GM12878 (cell line): ENCODE results near the gene UBTF. TPM values are rescaled to one million over a fixed set of nuclear protein-coding genes. Genes with fewer than 3 reads are reported as not detected.

Experiments
- CEBPB ChIP-seq, 2 experiments: fragments of 150-350 bp in 1 of 2; IDR thresholded peaks; 2 replicates each; pipeline ENCODE4 v1.6.1; 2012 to 2014; ENCODE audit warnings: low read depth in 2 of 2, low read length in 2 of 2, borderline replicate concordance in 1 of 2, inconsistent platforms in 1 of 2
- FOS ChIP-seq: IDR thresholded peaks from 3 replicates; pipeline ENCODE4 v1.6.1; 2011; ENCODE audit warnings: borderline replicate concordance; ENCODE audit not compliant: insufficient read length; ENCODE audit errors: extremely low read depth
- HDAC6 ChIP-seq: fragments of 200-600 bp; sonication (generic); IDR thresholded peaks from one replicate; pipeline ENCODE4 v1.8.0; 2017; ENCODE audit warnings: antibody characterized with exemption; ENCODE audit not compliant: unreplicated experiment
- MTA3 ChIP-seq: IDR thresholded peaks from 2 replicates; pipeline ENCODE4 v1.6.1; 2012; ENCODE audit warnings: low read length, inconsistent platforms, borderline replicate concordance
- PAX8 ChIP-seq: fragments of 450-650 bp; IDR thresholded peaks from 2 replicates; pipeline ENCODE4 v1.6.1; 2017; ENCODE audit warnings: mild to moderate bottlenecking, moderate library complexity
- polyA plus RNA-seq, 11 experiments: library from polyadenylated mRNA; depleted of rRNA in 4 of 11; unstranded in 6 of 11; stranded (reverse) in 5 of 11; fragments of >200 nt; fragmentation: Nextera tagmentation in 4 of 11; fragmentation: Illumina TruSeq in 1 of 11; extraction: Ambion mirVana in 4 of 11; extraction: Trizol in 1 of 11; gene quantifications; 1 replicate in 1 of 11; 2 replicates in 10 of 11; pipeline versions ENCODE4 v1.2.1 to v1.2.3, GENCODE V29; 2011 to 2016; ENCODE audit warnings: inconsistent platforms in 2 of 11, missing spikeins in 2 of 11, low read depth in 1 of 11
- total RNA-seq, 4 experiments: library from RNA; depleted of rRNA in 3 of 4; stranded (reverse); fragments of >200 nt in 3 of 4; fragmentation: Illumina TruSeq in 1 of 4; extraction: Trizol in 1 of 4; gene quantifications; 2 replicates each; pipeline versions ENCODE4 v1.2.1 to v1.2.3, GENCODE V29; 2013 to 2021
- TF ChIP-seq, protein P1 (sequence below): fragments of 450-650 bp; formaldehyde crosslinking; IDR thresholded peaks from 2 replicates; pipeline ENCODE4 v1.4.0; 2020; ENCODE audit warnings: mild to moderate bottlenecking, moderate library complexity
- TF ChIP-seq, protein P2 (sequence below): fragments of 450-650 bp; formaldehyde crosslinking; IDR thresholded peaks from 2 replicates; pipeline ENCODE4 v1.5.0; 2022; ENCODE audit warnings: mild to moderate bottlenecking, missing genetic modification characterization

The UBTF gene
- total and polyA plus RNA-seq, 10 of the 15 experiments (the other 5 are each of a cell fraction or from before 2014, with no cell fraction given) = 2.2 to 124 (median 79.6) TPM

DNA sequence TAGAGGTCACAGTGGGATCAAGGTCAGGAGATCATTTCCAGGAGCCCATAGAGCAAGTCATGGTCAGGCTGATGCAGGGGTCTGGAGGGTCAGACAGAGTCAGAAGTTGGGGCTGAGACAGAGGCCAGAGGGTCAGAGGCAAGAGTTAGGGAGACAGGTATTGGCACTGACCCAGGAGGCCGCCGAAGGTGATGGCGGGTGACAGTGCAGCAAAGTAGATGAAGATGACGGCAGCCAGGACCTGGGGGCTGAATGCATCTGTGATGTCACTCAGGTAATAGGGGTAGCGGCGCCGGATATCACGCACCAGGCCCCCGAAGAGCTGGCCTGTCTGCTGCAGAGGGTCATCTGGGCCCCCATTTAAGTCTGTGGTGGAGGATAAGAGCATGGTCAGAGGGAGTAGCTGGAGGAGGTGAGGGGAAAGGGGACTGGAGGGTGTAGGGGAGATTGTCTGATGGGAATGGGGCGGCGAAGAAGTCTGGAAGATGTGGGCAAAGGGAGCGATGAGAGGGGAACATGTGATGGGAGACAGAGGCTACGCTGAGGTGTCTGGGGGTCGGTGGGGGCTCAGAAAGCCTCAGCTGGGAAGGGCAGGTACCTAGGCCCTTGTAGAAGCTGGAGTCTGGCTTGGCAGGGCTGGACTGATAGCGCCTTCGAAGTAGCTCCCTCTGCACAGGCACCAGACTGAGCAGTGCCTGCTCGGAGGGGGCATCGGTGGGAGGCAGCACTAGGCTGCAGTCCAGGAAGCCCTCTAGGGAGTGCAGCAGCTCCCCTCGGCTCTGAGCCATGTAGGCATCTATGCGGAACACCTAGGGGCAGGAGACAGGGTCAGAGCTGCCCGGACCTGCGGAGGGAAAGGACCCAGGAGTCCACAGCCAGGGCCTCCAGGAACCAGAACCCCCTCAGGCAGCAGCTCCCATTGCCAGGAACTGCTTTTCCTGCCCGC is 38.6 kb upstream of the UBTF start (continued):
- TF ChIP-seq, protein P1, sequence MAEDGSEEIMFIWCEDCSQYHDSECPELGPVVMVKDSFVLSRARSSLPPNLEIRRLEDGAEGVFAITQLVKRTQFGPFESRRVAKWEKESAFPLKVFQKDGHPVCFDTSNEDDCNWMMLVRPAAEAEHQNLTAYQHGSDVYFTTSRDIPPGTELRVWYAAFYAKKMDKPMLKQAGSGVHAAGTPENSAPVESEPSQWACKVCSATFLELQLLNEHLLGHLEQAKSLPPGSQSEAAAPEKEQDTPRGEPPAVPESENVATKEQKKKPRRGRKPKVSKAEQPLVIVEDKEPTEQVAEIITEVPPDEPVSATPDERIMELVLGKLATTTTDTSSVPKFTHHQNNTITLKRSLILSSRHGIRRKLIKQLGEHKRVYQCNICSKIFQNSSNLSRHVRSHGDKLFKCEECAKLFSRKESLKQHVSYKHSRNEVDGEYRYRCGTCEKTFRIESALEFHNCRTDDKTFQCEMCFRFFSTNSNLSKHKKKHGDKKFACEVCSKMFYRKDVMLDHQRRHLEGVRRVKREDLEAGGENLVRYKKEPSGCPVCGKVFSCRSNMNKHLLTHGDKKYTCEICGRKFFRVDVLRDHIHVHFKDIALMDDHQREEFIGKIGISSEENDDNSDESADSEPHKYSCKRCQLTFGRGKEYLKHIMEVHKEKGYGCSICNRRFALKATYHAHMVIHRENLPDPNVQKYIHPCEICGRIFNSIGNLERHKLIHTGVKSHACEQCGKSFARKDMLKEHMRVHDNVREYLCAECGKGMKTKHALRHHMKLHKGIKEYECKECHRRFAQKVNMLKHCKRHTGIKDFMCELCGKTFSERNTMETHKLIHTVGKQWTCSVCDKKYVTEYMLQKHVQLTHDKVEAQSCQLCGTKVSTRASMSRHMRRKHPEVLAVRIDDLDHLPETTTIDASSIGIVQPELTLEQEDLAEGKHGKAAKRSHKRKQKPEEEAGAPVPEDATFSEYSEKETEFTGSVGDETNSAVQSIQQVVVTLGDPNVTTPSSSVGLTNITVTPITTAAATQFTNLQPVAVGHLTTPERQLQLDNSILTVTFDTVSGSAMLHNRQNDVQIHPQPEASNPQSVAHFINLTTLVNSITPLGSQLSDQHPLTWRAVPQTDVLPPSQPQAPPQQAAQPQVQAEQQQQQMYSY (CRISPR knock-in tag) = no peak
- TF ChIP-seq MTA3 (no peak), CEBPB (IDR thresholded peaks at IDR 0.05; ENCODE audit: borderline replicate concordance in 1 of 2, low read depth in 2 of 2, low read length in 2 of 2) (no peak), FOS (no peak), HDAC6 (no peak), PAX8 (no peak)
- TF ChIP-seq, protein P2, sequence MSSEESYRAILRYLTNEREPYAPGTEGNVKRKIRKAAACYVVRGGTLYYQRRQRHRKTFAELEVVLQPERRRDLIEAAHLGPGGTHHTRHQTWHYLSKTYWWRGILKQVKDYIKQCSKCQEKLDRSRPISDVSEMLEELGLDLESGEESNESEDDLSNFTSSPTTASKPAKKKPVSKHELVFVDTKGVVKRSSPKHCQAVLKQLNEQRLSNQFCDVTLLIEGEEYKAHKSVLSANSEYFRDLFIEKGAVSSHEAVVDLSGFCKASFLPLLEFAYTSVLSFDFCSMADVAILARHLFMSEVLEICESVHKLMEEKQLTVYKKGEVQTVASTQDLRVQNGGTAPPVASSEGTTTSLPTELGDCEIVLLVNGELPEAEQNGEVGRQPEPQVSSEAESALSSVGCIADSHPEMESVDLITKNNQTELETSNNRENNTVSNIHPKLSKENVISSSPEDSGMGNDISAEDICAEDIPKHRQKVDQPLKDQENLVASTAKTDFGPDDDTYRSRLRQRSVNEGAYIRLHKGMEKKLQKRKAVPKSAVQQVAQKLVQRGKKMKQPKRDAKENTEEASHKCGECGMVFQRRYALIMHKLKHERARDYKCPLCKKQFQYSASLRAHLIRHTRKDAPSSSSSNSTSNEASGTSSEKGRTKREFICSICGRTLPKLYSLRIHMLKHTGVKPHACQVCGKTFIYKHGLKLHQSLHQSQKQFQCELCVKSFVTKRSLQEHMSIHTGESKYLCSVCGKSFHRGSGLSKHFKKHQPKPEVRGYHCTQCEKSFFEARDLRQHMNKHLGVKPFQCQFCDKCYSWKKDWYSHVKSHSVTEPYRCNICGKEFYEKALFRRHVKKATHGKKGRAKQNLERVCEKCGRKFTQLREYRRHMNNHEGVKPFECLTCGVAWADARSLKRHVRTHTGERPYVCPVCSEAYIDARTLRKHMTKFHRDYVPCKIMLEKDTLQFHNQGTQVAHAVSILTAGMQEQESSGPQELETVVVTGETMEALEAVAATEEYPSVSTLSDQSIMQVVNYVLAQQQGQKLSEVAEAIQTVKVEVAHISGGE (CRISPR knock-in tag) = no peak
